Measurements from ENCODE around the gene CYB5A. TPM values are rescaled to one million over a fixed set of nuclear protein-coding genes. Genes with fewer than 3 reads are reported as not detected.
A peak's percentile ranks its signal among the peaks of the same experiment; 100 is the strongest.

CYB5A gene
- total RNA-seq, 4 donors from 2014 or later: 34.0 to 236 (median 173) TPM

DNA sequence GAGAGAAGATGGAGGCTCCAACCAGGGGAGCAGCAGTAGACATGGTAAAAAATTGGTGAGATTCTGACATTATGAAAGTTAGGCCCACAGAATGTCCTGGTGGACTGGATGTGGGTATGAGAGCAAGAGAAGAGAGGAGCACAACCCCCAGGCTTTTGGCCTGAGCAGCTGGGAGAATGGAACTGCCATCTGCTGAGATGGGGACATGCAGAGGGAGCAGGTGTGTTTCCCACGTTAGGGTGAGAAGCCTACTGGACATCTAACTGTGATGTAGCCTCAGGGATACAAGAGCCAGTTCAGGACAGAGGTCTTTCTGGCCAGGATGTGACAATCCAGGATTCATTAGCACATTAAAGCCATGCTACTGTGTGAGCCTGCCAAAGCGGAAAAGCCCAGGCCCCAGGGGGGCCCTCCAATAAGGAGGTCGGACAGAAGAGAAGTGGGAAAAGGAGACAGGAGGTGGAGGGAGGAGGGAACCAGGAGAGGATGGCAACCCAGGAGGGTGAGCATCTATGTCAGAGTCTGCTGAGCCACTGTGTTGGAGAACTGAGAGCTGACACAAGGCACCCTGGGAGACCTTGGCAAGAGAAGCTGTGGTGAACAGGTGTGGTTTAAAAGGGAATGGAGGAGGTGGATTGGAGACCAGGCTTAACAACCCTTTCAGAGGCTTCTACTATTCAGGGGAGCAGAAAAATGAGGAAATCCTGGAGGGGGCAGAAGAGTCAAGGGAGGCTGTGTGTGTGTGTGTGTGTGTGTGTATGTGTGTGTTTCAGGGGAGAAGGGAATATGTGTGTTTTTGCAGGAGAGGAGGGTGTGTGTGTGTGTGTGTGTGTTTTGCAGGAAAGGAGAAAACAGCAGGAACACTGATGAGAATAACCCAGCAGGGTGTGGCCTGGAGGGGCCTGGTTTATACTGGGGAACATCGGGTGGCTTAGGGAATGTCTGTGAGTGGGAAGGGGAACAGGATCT is 10.5 kb downstream of the CYB5A start:
- TF ChIP-seq, protein P1, sequence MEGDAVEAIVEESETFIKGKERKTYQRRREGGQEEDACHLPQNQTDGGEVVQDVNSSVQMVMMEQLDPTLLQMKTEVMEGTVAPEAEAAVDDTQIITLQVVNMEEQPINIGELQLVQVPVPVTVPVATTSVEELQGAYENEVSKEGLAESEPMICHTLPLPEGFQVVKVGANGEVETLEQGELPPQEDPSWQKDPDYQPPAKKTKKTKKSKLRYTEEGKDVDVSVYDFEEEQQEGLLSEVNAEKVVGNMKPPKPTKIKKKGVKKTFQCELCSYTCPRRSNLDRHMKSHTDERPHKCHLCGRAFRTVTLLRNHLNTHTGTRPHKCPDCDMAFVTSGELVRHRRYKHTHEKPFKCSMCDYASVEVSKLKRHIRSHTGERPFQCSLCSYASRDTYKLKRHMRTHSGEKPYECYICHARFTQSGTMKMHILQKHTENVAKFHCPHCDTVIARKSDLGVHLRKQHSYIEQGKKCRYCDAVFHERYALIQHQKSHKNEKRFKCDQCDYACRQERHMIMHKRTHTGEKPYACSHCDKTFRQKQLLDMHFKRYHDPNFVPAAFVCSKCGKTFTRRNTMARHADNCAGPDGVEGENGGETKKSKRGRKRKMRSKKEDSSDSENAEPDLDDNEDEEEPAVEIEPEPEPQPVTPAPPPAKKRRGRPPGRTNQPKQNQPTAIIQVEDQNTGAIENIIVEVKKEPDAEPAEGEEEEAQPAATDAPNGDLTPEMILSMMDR (IDR thresholded peaks at IDR 0.05): no peak
- no peak for TF ChIP-seq POLR2A (IDR thresholded peaks at IDR 0.05)
- no peak for TF ChIP-seq EP300 (IDR thresholded peaks at IDR 0.05; ENCODE audit: low read depth)
- no peak for TF ChIP-seq POLR2AphosphoS5 (IDR thresholded peaks at IDR 0.05)
- no peaks in the 10 kb centered on the region for H3K9me3 ChIP-seq
- in situ Hi-C loops (cut with MboI; ENCODE audit: low pct_ligation_motif_present in 1 of 4, low pct_unique_long_range_greater_than_20kb in 1 of 4, low sequenced_read_pairs in 3 of 4): no loop called here
- H3K27ac ChIP-seq: peak overlapping the region; percentile 61 to 91 (median 78)
- DNase-seq: peak; percentile 21
- no peak overlapping the region for H3K4me3 ChIP-seq
- no peaks in the 10 kb centered on the region for H3K27me3 ChIP-seq
- 60% methylated on average over 4 of the region's 4 CpGs; no CpG with 5 or more reads in 1 of the 2 donors for WGBS, 2 donors (ENCODE audit: low coverage in 1 of 2)
- intact Hi-C loops (cut with DNase I; ENCODE audit: low total_unique reads): no loop called here
- peaks cover 27 to 49% (median 41%) of the 10 kb centered on the region in 4 donors for H3K4me1 ChIP-seq
- no peaks in the 10 kb centered on the region for H3K36me3 ChIP-seq

- H3K9me3 ChIP-seq: no peaks in the 10 kb centered on the region
- no peak overlapping the region for H3K4me3 ChIP-seq
- 95% methylated on average over 7 of the region's 7 CpGs; no CpG with 5 or more reads in 1 of the 2 donors for WGBS, 2 donors (ENCODE audit: low coverage in 1 of 2)
- peaks cover 27 to 35% (median 30%) of the 10 kb centered on the region in 4 donors for H3K4me1 ChIP-seq
- H3K27me3 ChIP-seq: no peaks in the 10 kb centered on the region
- in situ Hi-C loops (cut with MboI; ENCODE audit: low pct_ligation_motif_present in 1 of 4, low pct_unique_long_range_greater_than_20kb in 1 of 4, low sequenced_read_pairs in 3 of 4): no loop called here
- H3K36me3 ChIP-seq: no peaks in the 10 kb centered on the region
- no peak for DNase-seq
- TF ChIP-seq POLR2A (IDR thresholded peaks at IDR 0.05): no peak
- TF ChIP-seq EP300 (IDR thresholded peaks at IDR 0.05; ENCODE audit: low read depth): no peak
- TF ChIP-seq, protein P1 (IDR thresholded peaks at IDR 0.05): no peak
- no peak for TF ChIP-seq POLR2AphosphoS5 (IDR thresholded peaks at IDR 0.05)
- no peak overlapping the region for H3K27ac ChIP-seq
- intact Hi-C loops (cut with DNase I; ENCODE audit: low total_unique reads): no loop called here
Measured at GRCh38 chr18:74278983-74279382, 12.8 kb downstream of the CYB5A start.

GRCh38 chr18:74278058-74278457 is 13.7 kb downstream of the CYB5A start:
- Histone ChIP-seq H3K27ac (no peak overlapping the region), H3K36me3 (no peaks in the 10 kb centered on the region), H3K4me3 (no peak overlapping the region), H3K9me3 (no peaks in the 10 kb centered on the region), H3K4me1 (peaks cover 20 to 35% (median 21%) of the 10 kb centered on the region in 4 donors), H3K27me3 (no peaks in the 10 kb centered on the region)
- TF ChIP-seq, protein P1 (IDR thresholded peaks at IDR 0.05): no peak
- no peak for TF ChIP-seq POLR2AphosphoS5 (IDR thresholded peaks at IDR 0.05)
- TF ChIP-seq EP300 (IDR thresholded peaks at IDR 0.05; ENCODE audit: low read depth): no peak
- TF ChIP-seq POLR2A (IDR thresholded peaks at IDR 0.05): no peak
- WGBS, 2 donors (ENCODE audit: low coverage in 1 of 2): 83% methylated on average over 7 of the region's 7 CpGs; no CpG with 5 or more reads in 1 of the 2 donors
- DNase-seq: no peak
- intact Hi-C loops (cut with DNase I; ENCODE audit: low total_unique reads) (no loop called here), in situ Hi-C loops (cut with MboI; ENCODE audit: low pct_ligation_motif_present in 1 of 4, low pct_unique_long_range_greater_than_20kb in 1 of 4, low sequenced_read_pairs in 3 of 4) (no loop called here)

GRCh38 chr18:74277296-74277695 is 14.5 kb downstream of the CYB5A start:
- no peaks in the 10 kb centered on the region for H3K9me3 ChIP-seq
- in situ Hi-C loops (cut with MboI; ENCODE audit: low pct_ligation_motif_present in 1 of 4, low pct_unique_long_range_greater_than_20kb in 1 of 4, low sequenced_read_pairs in 3 of 4) (no loop called here), intact Hi-C loops (cut with DNase I; ENCODE audit: low total_unique reads) (no loop called here)
- no peak overlapping the region for H3K4me3 ChIP-seq
- no peaks in the 10 kb centered on the region for H3K36me3 ChIP-seq
- H3K27ac ChIP-seq: no peak overlapping the region
- 93 to 100% methylated on average over 1 to 2 of the region's 2 CpGs for WGBS, 2 donors (ENCODE audit: low coverage in 1 of 2)
- no peak for DNase-seq
- peaks cover 12 to 27% (median 14%) of the 10 kb centered on the region in 4 donors for H3K4me1 ChIP-seq
- TF ChIP-seq EP300 (IDR thresholded peaks at IDR 0.05; ENCODE audit: low read depth) (no peak), POLR2AphosphoS5 (IDR thresholded peaks at IDR 0.05) (no peak), POLR2A (IDR thresholded peaks at IDR 0.05) (no peak)
- TF ChIP-seq, protein P1 (IDR thresholded peaks at IDR 0.05): no peak
- H3K27me3 ChIP-seq: no peaks in the 10 kb centered on the region
